Measurements from ENCODE around the gene ADD2.

ADD2 gene

GRCh38 chr2:70717431-70718038, 50.5 kb downstream of the ADD2 start:
- Histone ChIP-seq H3K4me3 (ENCODE audit: low read depth, low read length) (no peak overlapping the region), H3K36me3 (peaks cover 14% of the 10 kb centered on the region), H3K27ac (no peak overlapping the region), H3K27me3 (ENCODE audit: insufficient read depth, low read depth, severe bottlenecking) (no peaks in the 10 kb centered on the region), H3K9me3 (ENCODE audit: severe bottlenecking) (no peaks in the 10 kb centered on the region)
- no peak for DNase-seq
- TF ChIP-seq CTCF (IDR thresholded peaks at IDR 0.05; ENCODE audit: low read depth, low read length), result no peak

GRCh38 chr2:70716951-70717350, 51.0 kb downstream of the ADD2 start:
- H3K27ac ChIP-seq, result no peak overlapping the region
- no peaks in the 10 kb centered on the region for H3K27me3 ChIP-seq (ENCODE audit: insufficient read depth, low read depth, severe bottlenecking)
- peak; percentile 7 for DNase-seq
- no peak overlapping the region for H3K4me3 ChIP-seq (ENCODE audit: low read depth, low read length)
- H3K9me3 ChIP-seq (ENCODE audit: severe bottlenecking), result no peaks in the 10 kb centered on the region
- H3K36me3 ChIP-seq, result peaks cover 20% of the 10 kb centered on the region
- no peak for TF ChIP-seq CTCF (IDR thresholded peaks at IDR 0.05; ENCODE audit: low read depth, low read length)

DNA sequence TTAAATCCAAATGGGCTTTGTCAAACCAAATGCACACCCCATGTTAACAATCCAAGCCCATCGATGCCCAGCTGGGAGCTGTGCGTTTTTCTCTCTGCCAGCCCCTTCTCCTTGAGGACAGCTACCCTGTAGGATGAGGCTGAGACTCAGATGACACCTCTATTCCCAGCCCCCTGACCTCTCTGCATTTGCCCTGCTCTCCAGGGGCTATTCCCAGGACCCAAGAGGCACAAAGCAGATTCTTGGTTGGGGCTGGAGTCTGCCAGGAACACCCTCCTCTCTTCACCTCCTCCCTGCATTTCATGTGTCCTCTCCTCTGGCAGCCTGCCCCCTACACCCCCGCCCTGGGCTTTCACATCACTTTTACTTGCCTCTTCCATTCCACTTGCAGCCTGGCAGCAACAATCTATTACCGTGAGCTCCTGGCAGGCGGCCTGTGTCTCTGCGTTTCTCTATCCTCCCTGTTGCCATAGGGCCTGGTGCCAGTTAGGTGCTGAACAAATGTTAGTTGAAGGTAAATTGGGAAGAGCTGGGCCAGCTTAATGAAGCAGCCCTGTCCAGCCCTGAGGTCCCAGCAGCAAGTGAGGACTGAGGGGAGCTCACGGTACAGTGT, 51.8 kb downstream of the ADD2 start:
- TF ChIP-seq CTCF (IDR thresholded peaks at IDR 0.05; ENCODE audit: low read depth, low read length), result no peak
- no peaks in the 10 kb centered on the region for H3K9me3 ChIP-seq (ENCODE audit: severe bottlenecking)
- H3K27ac ChIP-seq, result no peak overlapping the region
- no peaks in the 10 kb centered on the region for H3K27me3 ChIP-seq (ENCODE audit: insufficient read depth, low read depth, severe bottlenecking)
- H3K4me3 ChIP-seq (ENCODE audit: low read depth, low read length), result no peak overlapping the region
- peak; percentile 7 for DNase-seq
- peaks cover 27% of the 10 kb centered on the region for H3K36me3 ChIP-seq

GRCh38 chr2:70715071-70715985, 52.7 kb downstream of the ADD2 start:
- no peaks in the 10 kb centered on the region for H3K27me3 ChIP-seq (ENCODE audit: insufficient read depth, low read depth, severe bottlenecking)
- peaks cover 36% of the 10 kb centered on the region for H3K36me3 ChIP-seq
- DNase-seq, result peak; percentile 25
- H3K9me3 ChIP-seq (ENCODE audit: severe bottlenecking), result no peaks in the 10 kb centered on the region
- no peak overlapping the region for H3K27ac ChIP-seq
- TF ChIP-seq CTCF (IDR thresholded peaks at IDR 0.05; ENCODE audit: low read depth, low read length), result no peak
- H3K4me3 ChIP-seq (ENCODE audit: low read depth, low read length), result no peak overlapping the region

GRCh38 chr2:70714141-70714905, 53.7 kb downstream of the ADD2 start:
- DNase-seq, result peak; percentile 76
- no peak overlapping the region for H3K4me3 ChIP-seq (ENCODE audit: low read depth, low read length)
- H3K36me3 ChIP-seq, result peaks cover 44% of the 10 kb centered on the region
- H3K9me3 ChIP-seq (ENCODE audit: severe bottlenecking), result no peaks in the 10 kb centered on the region
- peak overlapping the region; percentile 8; the same call in 1 of the 2 replicates for H3K27ac ChIP-seq
- 0 out of 2 replicates have a peak, but pooled peaks have one; percentile 6 for TF ChIP-seq CTCF (IDR thresholded peaks at IDR 0.05; ENCODE audit: low read depth, low read length)
- no peaks in the 10 kb centered on the region for H3K27me3 ChIP-seq (ENCODE audit: insufficient read depth, low read depth, severe bottlenecking)

Measured in WERI-Rb-1 (cell line).